SU-DHL-6 (cell line): ENCODE measurements around the gene DPAGT1.

Experiments
- H2AFZ ChIP-seq: fragments of 200-600 bp; sonication (generic); 2 replicates; pipeline ENCODE4 v1.6.1; 2014; ENCODE audit warnings: low read depth, mild to moderate bottlenecking, moderate library complexity, mixed read lengths, antibody characterized with exemption, low read length; ENCODE audit not compliant: severe bottlenecking
- H3F3A ChIP-seq: fragments of 200-600 bp; shearing (Covaris generic); 2 replicates; pipeline ENCODE4 v1.6.0; 2016; ENCODE audit warnings: antibody characterized with exemption, mild to moderate bottlenecking; ENCODE audit not compliant: insufficient read depth
- H3K27ac ChIP-seq: fragments of 200-600 bp; sonication (generic); 2 replicates; pipeline ENCODE4 v1.5.1; 2016; ENCODE audit warnings: low read depth, mild to moderate bottlenecking, low read length, moderate library complexity, mixed read lengths
- H3K27me3 ChIP-seq: fragments of 200-600 bp; sonication (generic), shearing (Covaris generic); 2 replicates; pipeline ENCODE4 v1.6.0; 2014; ENCODE audit warnings: mild to moderate bottlenecking, low read length
- H3K36me3 ChIP-seq: fragments of 200-600 bp; sonication (generic); 2 replicates; pipeline ENCODE4 v1.6.1; 2014; ENCODE audit warnings: mild to moderate bottlenecking, low read length, mixed read lengths
- H3K4me2 ChIP-seq: fragments of 300-600, 200-600 bp; shearing (Covaris generic), sonication (generic); 2 replicates; pipeline ENCODE4 v1.6.0; 2014; ENCODE audit warnings: low read length, low read depth, mild to moderate bottlenecking; ENCODE audit not compliant: poor library complexity, severe bottlenecking
- H3K4me3 ChIP-seq: fragments of 200-600 bp; sonication (generic); 2 replicates; pipeline ENCODE4 v1.5.1; 2014; ENCODE audit warnings: antibody characterized with exemption, low read length, mild to moderate bottlenecking, mixed read lengths; ENCODE audit not compliant: insufficient read depth, poor library complexity, severe bottlenecking
- H3K79me2 ChIP-seq: fragments of 200-600 bp; sonication (generic); 2 replicates; pipeline ENCODE4 v1.6.1; 2014; ENCODE audit warnings: mild to moderate bottlenecking, low read length, moderate library complexity; ENCODE audit not compliant: insufficient read depth
- H3K9ac ChIP-seq: fragments of 200-600 bp; sonication (generic); 2 replicates; pipeline ENCODE4 v1.7.0; 2014; ENCODE audit warnings: mild to moderate bottlenecking, low read length
- H3K9me2 ChIP-seq: fragments of 200-600 bp; sonication (generic); replicated peaks from 2 replicates; pipeline ENCODE4 v1.6.1; 2014; ENCODE audit warnings: low read length; ENCODE audit not compliant: insufficient read depth
- H3K9me3 ChIP-seq: fragments of 200-600 bp; sonication (generic); 2 replicates; pipeline ENCODE4 v1.6.1; 2014; ENCODE audit warnings: low read length, mixed read lengths; ENCODE audit not compliant: insufficient read depth
- H4K20me1 ChIP-seq: fragments of 200-600 bp; sonication (generic); 2 replicates; pipeline ENCODE4 v1.6.1; 2014; ENCODE audit warnings: low read depth, mild to moderate bottlenecking, antibody characterized with exemption, low read length, moderate library complexity, mixed read lengths
- EZH2phosphoT487 ChIP-seq: fragments of 200-600 bp; sonication (generic), shearing (Covaris generic); conservative IDR thresholded peaks from 2 replicates; pipeline ENCODE4 v1.6.1; 2018; ENCODE audit warnings: mild to moderate bottlenecking, antibody characterized with exemption, low read length, moderate library complexity, mixed read lengths
- TF ChIP-seq, protein P1 (sequence below): fragments of 200-600 bp; sonication (generic); IDR thresholded peaks from one replicate; pipeline ENCODE4 v1.5.1; 2017; ENCODE audit warnings: antibody characterized with exemption, mild to moderate bottlenecking, low read length, moderate library complexity; ENCODE audit not compliant: insufficient read depth, poor library complexity, severe bottlenecking

Gene DPAGT1

GRCh38 chr11:119121811-119122124, 20.1 kb upstream of the DPAGT1 start:
- peaks cover 29% of the 10 kb centered on the region for H3K79me2 ChIP-seq
- peak overlapping the region; percentile 77 for H2AFZ ChIP-seq
- H3K9me2 ChIP-seq = no peaks in the 10 kb centered on the region
- no peaks in the 10 kb centered on the region for H3K36me3 ChIP-seq
- H3K9me3 ChIP-seq = no peaks in the 10 kb centered on the region
- peak overlapping the region; percentile 89 for H3K9ac ChIP-seq
- peaks cover 16% of the 10 kb centered on the region for H3F3A ChIP-seq
- peak overlapping the region; percentile 84 for H3K4me2 ChIP-seq
- H3K27ac ChIP-seq = no peak overlapping the region
- peak overlapping the region; percentile 92 for H3K4me3 ChIP-seq
- H4K20me1 ChIP-seq = no peaks in the 10 kb centered on the region
- TF ChIP-seq EZH2phosphoT487 = no peak
- TF ChIP-seq, protein P1, sequence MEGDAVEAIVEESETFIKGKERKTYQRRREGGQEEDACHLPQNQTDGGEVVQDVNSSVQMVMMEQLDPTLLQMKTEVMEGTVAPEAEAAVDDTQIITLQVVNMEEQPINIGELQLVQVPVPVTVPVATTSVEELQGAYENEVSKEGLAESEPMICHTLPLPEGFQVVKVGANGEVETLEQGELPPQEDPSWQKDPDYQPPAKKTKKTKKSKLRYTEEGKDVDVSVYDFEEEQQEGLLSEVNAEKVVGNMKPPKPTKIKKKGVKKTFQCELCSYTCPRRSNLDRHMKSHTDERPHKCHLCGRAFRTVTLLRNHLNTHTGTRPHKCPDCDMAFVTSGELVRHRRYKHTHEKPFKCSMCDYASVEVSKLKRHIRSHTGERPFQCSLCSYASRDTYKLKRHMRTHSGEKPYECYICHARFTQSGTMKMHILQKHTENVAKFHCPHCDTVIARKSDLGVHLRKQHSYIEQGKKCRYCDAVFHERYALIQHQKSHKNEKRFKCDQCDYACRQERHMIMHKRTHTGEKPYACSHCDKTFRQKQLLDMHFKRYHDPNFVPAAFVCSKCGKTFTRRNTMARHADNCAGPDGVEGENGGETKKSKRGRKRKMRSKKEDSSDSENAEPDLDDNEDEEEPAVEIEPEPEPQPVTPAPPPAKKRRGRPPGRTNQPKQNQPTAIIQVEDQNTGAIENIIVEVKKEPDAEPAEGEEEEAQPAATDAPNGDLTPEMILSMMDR = no peak
- no peaks in the 10 kb centered on the region for H3K27me3 ChIP-seq

DNA sequence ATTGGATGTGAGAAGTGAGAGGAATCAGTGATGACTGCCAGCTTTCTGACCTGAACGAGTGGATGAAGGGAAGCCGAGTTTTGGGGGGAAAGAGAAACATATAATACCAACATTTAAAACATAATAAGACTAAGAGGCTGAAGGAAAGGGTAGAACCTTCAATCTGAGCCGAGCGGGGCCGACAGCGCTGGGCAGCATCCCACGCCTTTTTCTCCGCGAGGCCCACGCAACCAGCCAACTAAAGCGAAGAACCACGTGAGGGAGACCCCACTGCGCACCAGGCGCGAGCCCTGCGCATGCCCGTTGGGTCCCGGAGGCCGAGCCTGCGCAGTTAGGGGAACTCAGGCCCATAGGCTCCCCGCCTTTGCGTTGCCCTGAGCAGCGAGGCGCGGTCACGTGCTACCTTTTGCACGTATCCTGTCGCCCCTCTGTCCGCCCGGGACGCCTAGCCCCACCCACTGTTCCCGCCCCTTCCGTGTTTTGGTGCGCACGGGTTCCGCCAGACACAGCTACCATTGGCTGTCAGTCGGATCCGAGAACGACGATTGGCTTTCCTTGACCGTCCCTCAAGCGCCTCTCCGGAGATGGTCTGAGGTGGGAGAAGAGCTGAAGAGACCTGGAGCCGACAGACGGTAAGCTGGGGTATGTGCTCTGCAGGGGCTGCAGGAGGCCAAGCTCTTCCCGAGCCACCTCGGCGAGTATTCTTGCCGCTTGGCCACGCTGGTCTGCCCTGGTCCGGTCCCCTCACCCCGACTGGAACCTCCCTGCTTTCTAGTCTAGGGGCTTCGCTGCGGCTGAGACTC, 19.6 kb upstream of the DPAGT1 start, which contains the start of gene HINFP:
Gene HINFP (plus strand): TSS at position 573 of the 803 bp plus-strand sequence. CDS start 5,365 bp downstream, outside the sequence.
- TF ChIP-seq, protein P1 = no peak
- no peak for TF ChIP-seq EZH2phosphoT487
- H3K4me3 ChIP-seq = peak within 1 kb of the TSS; percentile 92
- no peaks in the 10 kb centered on the region for H3K27me3 ChIP-seq
- H3K36me3 ChIP-seq = no peaks in the 10 kb centered on the region
- no peaks in the 10 kb centered on the region for H3K9me2 ChIP-seq
- H3F3A ChIP-seq = peaks cover 16% of the 10 kb centered on the region
- H3K4me2 ChIP-seq = peak within 1 kb of the TSS; percentile 84
- H3K9me3 ChIP-seq = no peaks in the 10 kb centered on the region
- H3K79me2 ChIP-seq = peaks cover 29% of the 10 kb centered on the region
- H3K9ac ChIP-seq = peak within 1 kb of the TSS; percentile 89
- peak within 1 kb of the TSS; percentile 50 for H3K27ac ChIP-seq
- no peaks in the 10 kb centered on the region for H4K20me1 ChIP-seq
- H2AFZ ChIP-seq = peak within 1 kb of the TSS; percentile 77

DNA sequence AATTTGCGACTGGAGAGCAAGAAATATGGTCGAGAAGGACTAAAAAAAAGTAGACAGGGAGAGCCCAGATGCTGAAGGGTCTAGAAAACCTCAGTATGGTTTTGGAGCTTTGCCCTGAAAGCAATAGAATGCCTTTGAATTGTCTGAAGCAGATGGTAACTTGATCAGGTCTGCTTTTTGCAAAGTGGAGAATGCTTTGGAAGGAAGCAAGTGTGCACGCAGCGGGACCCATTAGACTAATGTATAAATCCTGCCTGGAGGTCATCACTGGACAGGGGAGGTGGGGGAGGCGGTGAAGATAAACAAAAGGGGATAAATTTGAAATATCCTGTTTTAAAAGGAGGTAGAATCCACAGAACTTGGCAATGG, 19.0 kb upstream of the DPAGT1 start:
- no peaks in the 10 kb centered on the region for H3K9me2 ChIP-seq
- peak overlapping the region; percentile 1 for H2AFZ ChIP-seq
- H3K9me3 ChIP-seq = no peaks in the 10 kb centered on the region
- H3K4me2 ChIP-seq = peak overlapping the region; percentile 79
- no peak for TF ChIP-seq EZH2phosphoT487
- TF ChIP-seq, protein P1 = no peak
- H3F3A ChIP-seq = peaks cover 16% of the 10 kb centered on the region
- H3K36me3 ChIP-seq = no peaks in the 10 kb centered on the region
- H3K79me2 ChIP-seq = peaks cover 29% of the 10 kb centered on the region
- peak overlapping the region; percentile 64 for H3K9ac ChIP-seq
- no peaks in the 10 kb centered on the region for H4K20me1 ChIP-seq
- H3K27me3 ChIP-seq = no peaks in the 10 kb centered on the region
- H3K4me3 ChIP-seq = peak overlapping the region; percentile 54
- H3K27ac ChIP-seq = peak overlapping the region; percentile 50
